LHCN-M2 (cell line): Measurements from ENCODE around the gene CGNL1. TPM values are rescaled to one million over a fixed set of nuclear protein-coding genes. Genes with fewer than 3 reads are reported as not detected.

Experiments used
- DNase-seq: peaks from one replicate; pipeline ENCODE4 v3.0.0-alpha.2; 2012; ENCODE audit warnings: low read depth
- total RNA-seq: library from RNA; depleted of rRNA; stranded (reverse); fragments of >200 nt; gene quantifications from 2 replicates; pipeline ENCODE4 v1.2.3, GENCODE V29; 2014

Gene CGNL1
- total RNA-seq, 1 experiment from 2014 or later = 2.0 TPM

GRCh38 chr15:57386976-57387375 lies 10.7 kb downstream of the CGNL1 start:
- no peak for DNase-seq

DNA sequence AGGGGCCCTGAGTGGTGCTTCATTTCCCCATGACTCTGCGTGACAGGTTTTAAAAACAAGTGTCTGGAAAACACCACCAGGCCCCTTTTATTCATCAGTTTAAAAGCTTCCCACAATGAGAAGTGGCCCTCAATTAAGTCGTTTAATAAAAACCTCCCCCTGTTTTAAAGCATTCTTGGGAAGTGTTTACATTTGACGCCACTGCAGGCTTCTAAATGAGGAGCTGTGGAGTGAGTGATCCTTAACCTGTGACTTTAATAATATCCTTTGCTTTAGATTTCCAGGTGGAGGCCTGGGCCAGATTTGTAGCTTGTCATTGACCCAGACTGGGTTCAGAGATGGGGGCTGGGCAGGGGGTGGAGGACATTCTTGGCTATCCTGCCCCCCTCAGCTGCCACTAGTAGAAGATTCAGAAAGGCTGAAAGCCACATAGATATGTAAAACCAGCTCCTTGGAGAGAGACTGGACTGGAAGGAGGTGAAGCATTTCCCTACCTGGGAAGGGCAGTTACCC lies 11.3 kb downstream of the CGNL1 start:
- no peak for DNase-seq

- no peak for DNase-seq
Measured at GRCh38 chr15:57388464-57388863, 12.2 kb downstream of the CGNL1 start.

DNA sequence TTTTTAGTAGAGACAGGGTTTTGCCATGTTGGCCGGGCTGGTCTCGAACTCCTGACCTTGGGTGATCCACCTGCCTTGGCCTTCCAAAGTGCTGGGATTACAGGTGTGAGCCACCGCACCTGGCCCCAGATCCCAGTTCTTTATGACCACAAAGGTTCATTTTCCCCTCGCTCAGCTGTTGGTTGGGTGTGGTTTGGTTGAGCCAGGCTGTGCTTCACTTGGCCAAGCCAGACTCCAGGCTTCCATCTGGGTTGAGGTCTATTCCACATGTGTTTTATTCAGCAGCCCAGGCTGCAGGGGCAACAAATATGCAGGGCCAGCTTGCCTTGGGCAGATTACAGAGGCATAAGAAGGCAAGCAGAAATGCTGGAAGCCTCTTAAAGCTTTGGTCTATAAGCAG lies 13.7 kb downstream of the CGNL1 start:
- DNase-seq = no peak

DNA sequence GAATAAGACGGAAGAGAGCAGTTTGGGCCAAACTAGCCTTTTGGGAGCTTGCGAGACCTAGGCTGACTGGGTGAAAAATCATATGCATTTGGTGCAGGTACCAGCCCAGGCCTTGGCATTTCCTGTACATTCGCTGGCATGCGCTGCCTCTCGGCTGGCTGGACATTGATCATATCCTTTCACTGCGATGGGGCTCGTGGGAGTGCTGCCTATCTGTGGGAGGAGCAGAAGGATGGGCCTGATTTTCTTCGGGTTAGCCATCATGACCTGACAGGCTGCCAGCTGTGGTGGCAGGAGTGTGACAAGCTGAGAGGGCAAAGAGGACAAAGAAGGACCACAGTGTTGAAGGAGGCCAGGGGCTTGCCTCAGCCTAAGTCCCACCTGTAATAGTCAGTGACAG lies 14.3 kb downstream of the CGNL1 start:
- no peak for DNase-seq

GRCh38 chr15:57391537-57391936 lies 15.2 kb downstream of the CGNL1 start:
- DNase-seq = no peak

DNA sequence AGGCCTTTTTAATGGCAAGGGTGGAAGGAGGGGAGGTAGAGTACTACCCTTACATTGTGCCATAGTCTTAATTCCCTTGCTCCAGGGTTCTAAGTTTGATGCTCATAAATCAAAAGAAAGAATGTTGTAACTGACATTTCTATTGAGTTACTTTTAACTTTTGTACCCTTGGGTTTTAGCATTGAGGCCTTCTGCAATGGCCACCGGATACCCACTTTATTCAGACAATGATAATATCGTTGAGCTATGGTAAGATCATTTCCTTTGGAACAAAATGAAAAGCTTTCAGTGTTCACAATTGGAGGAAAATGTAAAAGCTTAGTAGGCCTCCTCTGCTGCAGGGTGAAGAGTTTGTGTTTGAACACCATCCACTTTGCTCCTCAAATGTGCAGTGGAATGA lies 16.8 kb downstream of the CGNL1 start:
- no peak for DNase-seq

DNA sequence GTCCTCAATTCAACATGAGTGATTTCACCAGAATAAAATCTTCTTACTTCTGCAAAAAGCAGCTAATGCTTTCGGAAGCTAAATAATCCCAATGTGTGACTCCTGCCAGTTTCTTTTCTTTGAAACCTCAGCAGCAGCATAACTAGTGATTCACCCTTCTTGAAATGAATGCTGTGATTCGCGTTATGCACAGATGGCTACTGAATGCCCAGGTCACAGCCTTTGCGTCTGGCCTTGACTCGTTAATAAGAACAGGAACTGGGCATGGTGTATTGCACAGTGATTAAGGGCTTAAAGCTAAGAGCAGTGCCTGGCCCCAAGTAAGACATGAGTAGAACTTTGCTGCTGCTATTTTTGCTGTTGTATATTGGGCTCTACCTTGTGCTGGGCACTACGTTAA lies 19.0 kb downstream of the CGNL1 start:
- DNase-seq = peak; percentile 95

GRCh38 chr15:57398336-57398735 lies 22.0 kb downstream of the CGNL1 start:
- DNase-seq = no peak

GRCh38 chr15:57401546-57401945 lies 25.2 kb downstream of the CGNL1 start:
- peak; percentile 51 for DNase-seq

DNA sequence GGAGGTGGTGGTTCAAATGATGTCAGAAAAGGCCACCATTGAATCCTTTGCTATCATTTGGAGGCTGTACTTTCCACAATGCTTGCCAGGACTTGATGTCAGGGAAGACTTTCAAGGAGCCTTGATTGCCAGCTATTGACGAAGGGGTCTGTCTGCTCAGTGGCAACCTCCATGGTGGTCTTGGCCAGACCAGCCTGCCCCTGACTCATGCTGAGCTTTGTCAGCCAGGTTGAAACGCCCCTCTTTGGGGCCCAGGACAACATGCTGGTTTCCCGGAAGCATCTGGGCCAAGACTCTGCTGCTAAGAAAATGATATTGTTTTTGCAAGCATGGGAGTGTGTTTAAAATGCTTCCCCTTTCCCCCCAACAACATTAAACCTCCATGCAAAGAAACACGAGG lies 26.7 kb downstream of the CGNL1 start:
- no peak for DNase-seq

DNA sequence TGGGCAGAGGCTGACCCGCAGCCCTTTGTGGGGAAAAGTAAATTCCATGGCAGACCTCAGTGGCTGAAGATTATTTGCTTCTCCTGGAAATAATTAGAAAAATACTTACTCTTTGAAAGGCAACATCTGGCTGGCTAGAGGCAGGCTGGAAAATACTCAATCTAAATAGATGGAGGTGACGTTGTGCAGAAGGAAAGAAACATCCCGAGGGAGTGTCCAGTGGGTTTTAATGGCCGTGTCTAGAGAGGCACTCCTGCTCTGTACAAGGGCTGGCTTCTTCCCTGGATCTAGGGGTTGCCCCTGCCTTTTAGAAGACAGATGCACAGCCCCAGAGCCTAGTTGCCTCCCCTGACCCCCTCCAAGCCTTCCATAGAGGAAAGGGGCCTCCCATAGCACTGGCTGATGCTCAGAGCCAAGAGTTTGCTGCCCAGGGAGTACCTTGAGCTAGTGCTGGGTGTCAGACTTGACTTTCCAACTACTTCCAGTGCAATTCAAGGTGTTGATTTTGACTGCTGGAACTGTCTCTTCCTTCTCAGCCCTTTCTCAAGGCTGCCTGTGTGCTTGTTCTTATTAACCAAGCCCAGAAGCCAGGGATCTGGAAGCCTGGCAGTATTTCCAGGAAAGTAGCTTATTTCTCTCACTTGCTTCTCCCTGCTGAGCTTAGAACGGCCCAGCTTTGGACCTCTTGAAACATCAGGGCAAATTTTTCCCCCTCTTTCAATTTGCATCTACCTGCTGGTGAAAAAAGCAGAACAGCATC lies 27.4 kb downstream of the CGNL1 start:
- DNase-seq = no peak

DNA sequence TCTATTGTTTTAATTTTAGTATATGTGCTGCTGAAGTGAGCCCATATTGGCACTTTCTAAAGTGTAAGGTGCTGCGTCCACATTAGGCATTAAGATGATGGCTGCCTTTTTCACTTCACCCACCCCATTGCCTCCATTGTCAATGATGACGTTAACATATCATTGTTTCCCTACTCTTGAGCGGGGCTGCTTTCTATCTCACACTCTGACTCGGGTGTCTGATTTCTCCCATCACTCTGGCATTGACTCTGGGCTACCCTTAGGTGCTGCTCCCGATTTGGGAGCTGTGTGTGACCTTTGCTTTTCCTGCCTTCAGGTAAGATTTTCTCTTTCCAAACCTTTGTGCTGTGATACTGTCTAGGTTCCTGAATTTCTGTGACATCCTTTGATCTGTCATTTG lies 28.8 kb downstream of the CGNL1 start:
- no peak for DNase-seq

DNA sequence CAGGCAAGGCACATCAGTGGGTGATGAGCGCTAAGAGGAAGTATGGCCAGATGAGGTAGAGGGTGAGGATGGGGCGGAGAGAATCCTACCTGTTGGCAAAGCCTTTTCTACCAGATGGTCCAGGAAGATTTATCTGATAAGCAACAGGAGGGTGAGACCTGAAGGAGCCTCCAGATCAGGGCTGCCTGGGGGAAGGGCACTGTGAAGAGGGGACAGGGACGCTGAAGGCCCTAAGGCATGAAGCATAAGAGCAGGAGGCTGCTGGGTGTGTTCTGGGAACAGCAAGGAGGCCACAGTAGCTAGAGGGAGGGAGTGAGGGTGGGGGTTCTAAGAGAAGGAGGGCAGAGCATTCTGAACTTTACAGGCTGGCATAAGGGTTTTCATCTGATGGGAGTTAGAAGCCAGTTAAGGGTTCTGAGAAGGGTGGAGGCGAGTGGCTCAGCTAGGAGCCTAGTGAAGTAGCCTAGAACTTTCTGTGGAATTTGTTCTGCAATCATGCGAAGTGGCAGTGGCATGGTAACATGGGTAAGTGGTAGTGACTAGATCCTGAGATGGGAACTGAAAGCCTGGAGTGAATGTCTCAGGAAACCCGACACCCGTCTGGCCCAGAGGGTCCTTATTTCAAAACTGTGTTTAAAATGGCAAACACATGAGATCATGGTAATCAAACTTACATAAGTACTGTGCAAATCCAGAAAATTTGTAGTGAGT lies 29.9 kb downstream of the CGNL1 start:
- DNase-seq = no peak

GRCh38 chr15:57410373-57410772 lies 34.1 kb downstream of the CGNL1 start:
- DNase-seq = no peak

DNA sequence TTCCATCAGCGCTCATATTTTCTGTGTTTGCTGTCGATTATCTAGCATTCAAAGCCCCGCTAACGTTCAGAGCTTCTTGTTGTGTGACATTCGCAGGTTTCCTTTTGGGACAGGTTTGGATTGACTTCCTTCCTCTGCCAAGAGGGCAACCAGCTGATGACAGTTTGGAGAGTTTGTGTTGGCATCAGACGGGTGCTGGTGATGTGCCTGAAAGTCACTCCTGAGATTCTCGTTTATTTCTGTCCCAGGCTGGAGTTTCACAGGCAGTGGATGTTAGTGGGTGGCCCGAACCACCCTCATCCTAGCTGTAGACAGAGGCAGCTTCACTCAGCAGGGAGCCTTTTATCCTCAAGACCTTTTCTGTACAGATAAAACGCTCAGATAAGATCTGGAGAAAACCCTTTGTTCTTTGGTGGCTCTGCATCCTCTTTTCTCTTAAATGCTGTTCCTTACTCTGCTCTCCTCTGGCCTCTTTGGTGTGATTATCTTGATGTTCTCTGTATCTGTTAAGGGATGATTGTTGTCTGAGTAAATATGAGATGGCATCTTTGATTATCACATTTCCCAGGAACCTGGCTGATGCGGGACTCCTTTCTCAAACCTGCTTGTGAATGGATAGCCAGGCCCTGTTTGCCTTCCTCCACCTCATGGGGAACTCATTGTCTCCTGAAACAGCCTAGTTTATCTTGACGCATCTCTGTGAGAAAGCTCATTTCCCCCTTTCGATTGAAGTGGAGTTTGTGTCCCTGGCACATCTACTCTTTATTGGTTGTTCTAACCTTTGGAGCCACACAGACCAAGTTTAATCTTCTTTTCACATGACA lies 35.9 kb downstream of the CGNL1 start:
- no peak for DNase-seq

GRCh38 chr15:57415602-57416001 lies 39.3 kb downstream of the CGNL1 start:
- DNase-seq = no peak

GRCh38 chr15:57418635-57419034 lies 42.3 kb downstream of the CGNL1 start:
- DNase-seq = no peak

- no peak for DNase-seq
Measured at GRCh38 chr15:57419335-57419734, 43.0 kb downstream of the CGNL1 start.

GRCh38 chr15:57421110-57421509 lies 44.8 kb downstream of the CGNL1 start:
- DNase-seq = no peak

DNA sequence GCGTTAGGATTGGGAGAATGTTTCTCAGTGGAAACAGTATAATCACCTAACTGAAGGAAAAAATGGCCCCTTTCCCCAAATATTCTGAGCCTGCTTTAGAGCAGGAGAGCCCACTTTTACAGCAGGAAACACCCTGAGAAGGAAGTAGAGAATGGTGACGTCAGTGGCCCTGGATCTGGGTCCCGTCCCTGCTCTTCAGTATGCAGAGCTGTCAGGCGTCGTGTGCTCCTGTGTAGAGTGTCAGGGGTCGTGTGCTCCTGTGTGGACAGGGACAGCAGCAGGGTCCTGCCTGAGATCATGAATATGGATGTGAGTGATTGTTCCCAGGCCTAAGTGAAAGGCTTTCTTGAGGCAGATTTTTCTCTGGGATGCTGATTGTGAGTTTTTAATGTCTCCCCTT lies 45.2 kb downstream of the CGNL1 start:
- DNase-seq = no peak

GRCh38 chr15:57422113-57422754 lies 45.9 kb downstream of the CGNL1 start:
- peak; percentile 83 for DNase-seq
